VCaP (cell line): ENCODE data around the gene PRDM15.
A peak's percentile ranks its signal among the peaks of the same experiment; 100 is the strongest.

Experiments used
- H3K27ac ChIP-seq: fragments of 450-650 bp; 2 replicates; pipeline ENCODE4 v1.5.1; 2017
- TF ChIP-seq, protein P1 (sequence below): fragments of 450-650 bp; conservative IDR thresholded peaks from 2 replicates; pipeline ENCODE4 v1.5.1; 2017; ENCODE audit warnings: mild to moderate bottlenecking, moderate library complexity

Gene PRDM15

DNA sequence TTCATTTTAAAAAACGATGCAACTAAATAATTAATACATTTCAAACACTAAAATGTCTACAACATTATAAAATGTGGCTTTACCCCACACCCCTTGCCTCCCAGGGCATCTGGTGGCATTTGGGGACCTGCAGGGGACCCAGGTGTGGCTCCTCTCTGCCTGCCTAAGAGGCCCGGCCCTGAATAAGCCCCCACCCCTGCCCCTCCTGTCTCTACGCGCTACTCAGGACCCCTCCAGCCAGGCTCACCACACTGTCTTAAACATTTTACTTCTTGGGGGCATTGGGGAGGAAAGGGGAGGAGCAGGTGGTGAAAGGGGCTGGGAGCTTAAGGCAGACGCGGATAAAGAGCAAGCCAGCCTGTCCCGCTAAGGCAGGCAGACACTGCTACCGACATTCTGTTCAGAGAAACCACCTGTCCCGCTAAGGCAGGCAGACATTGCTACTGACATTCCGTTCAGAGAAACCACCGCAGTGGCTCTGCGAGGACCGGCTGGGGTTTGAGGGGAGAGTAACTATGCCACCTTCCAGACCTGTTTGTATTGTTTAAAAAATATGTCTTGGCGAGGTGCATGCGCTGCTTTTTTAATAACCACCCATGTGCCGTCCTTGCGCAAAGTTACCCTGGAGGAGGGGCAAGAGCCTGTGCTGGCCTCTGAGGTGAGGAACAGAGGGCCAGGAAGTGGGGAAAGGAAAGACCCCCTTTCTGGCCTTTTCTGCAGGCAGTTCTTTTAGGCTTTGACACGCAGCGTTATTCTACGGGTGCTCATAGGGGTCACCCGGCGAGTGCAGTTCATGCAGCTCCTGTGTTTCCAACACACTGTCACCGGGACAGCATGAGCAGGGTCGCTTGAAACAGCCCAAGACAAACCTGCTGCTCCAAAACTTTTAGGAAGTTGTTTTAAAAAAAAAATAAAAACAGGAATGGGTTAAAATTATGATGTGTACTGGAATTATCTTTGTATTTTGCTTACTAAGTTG lies 61.0 kb downstream of the PRDM15 start:
- TF ChIP-seq, protein P1, sequence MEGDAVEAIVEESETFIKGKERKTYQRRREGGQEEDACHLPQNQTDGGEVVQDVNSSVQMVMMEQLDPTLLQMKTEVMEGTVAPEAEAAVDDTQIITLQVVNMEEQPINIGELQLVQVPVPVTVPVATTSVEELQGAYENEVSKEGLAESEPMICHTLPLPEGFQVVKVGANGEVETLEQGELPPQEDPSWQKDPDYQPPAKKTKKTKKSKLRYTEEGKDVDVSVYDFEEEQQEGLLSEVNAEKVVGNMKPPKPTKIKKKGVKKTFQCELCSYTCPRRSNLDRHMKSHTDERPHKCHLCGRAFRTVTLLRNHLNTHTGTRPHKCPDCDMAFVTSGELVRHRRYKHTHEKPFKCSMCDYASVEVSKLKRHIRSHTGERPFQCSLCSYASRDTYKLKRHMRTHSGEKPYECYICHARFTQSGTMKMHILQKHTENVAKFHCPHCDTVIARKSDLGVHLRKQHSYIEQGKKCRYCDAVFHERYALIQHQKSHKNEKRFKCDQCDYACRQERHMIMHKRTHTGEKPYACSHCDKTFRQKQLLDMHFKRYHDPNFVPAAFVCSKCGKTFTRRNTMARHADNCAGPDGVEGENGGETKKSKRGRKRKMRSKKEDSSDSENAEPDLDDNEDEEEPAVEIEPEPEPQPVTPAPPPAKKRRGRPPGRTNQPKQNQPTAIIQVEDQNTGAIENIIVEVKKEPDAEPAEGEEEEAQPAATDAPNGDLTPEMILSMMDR, result no peak
- H3K27ac ChIP-seq, result no peak overlapping the region

DNA sequence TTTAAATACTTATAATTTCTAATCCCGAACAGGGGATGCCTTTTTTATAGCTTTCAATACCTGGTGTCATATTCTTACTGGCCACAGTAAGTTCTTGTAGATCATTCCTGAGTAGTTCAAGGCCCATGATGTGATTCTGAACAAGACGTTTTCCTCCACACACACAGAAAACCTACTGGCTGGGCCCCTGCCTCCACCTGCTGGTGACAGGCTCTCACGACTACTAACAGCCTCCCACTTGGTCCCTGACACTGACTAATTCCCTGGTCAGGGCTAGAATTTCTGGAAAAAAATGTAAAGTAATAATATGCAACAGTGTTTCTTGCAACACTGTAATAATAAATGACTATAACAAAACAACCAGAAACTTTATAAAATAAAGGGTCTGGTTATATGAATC lies 61.9 kb downstream of the PRDM15 start:
- TF ChIP-seq, protein P1, result peak; percentile 98
- H3K27ac ChIP-seq, result peak overlapping the region; percentile 35

DNA sequence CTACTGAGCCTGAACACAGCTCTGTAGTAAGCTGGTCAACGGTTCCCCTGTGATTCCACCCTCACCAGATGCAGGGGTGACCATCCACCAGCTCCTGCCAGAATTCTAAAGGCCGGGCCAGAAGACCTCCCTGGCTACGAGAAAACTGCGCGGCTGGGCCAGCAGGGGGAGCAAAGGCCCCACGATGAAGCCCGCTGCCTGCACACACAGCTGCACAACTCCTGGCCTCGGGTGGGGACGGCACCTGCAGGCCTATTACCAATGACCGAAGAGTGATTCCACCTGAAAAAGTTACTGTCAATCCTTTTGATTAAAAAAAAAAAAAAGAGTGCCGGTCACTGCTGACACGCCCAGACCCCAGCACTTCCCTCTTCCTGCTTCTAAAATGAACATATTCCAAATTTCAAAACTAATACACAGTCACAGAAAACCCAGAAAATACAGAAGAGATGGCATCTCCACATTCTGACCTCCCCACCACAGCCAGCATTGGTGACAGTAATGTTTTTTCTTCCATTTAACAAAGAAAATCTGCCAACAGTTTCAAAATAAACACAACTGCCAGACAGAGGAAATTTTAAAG lies 62.5 kb downstream of the PRDM15 start:
- peak overlapping the region; percentile 35 for H3K27ac ChIP-seq
- TF ChIP-seq, protein P1, result peak; percentile 65

DNA sequence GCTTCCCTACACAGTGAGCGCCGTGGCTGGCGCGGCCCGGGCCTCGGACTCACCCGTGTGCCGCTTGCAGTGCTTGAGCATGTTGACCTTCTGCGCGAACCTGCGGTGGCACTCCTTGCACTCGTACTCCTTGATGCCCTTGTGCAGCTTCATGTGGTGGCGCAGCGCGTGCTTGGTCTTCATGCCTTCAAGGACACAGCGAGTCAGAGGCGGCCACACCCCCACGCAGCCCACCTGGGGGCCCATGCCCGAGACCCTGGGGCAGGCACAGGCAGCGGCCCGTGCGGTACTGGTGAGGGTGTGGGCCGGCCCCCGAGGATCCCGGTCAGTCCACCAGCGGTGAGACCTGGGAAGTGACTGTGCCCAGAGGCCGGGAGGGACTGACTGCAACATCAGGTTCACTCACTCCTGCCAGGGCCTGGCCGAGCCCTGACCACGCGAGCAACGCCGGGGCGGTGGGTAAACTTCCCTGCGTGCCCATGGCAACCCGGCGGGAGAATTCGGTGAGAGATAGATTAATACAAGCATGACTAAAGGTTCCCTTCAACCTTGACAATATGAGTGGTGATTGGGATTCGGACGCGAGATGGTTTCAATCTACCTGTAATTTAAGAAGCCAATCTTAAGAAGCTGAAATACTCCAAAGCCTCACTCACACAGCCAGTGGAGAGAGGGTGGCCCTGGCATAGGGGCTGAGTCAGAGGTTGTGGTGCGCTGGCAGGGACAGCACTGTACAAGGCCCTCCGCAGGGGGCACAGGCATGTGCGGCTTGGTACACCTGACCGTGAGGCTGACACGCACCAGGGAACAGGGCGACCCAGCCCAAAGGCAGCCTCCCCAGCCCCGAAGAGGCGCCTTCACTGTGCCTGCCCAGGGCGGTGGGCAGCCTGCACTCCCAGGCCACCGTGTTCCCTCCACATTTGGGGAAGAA lies 63.2 kb downstream of the PRDM15 start:
- peak overlapping the region; percentile 35 for H3K27ac ChIP-seq
- TF ChIP-seq, protein P1, result no peak

DNA sequence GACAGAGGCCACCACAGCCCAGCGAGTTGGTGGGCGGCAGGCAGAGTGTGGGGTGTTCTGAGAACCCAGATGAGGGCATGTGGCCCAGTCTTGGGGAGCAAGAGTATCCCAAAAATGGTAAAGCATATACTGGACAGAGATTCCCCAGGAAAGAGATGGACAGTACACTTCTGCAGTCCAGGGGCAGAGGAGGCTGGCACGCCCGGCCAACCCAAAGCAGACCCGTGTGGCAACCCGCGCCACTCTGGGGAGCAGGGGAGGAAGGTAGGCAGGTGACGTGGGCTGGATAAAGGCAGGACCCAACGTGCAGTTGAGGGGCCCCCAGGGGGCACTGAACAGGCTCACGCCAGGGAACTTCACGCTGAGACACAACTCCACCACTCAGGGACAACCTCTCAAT lies 65.9 kb downstream of the PRDM15 start:
- TF ChIP-seq, protein P1, result no peak
- H3K27ac ChIP-seq, result no peak overlapping the region

DNA sequence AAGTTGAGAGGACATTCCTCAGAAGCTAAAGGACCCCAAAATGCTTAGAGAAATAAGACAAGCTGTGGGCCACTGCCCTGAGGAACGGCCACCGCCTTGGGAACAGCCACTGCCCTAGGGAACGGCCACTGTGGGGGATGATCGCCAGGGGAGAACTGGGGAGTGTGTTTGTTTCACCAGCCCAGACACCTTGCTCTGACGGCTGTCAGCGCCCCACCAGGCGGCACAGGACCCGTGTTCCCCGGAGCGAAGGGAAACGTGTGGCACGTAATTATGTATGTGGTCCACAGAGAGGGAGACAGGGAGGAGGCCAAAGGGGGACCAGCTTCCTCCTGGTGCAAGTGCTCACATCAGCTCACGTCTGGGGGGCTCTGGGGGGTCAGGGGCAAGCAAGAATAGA lies 66.5 kb downstream of the PRDM15 start:
- TF ChIP-seq, protein P1, result no peak
- no peak overlapping the region for H3K27ac ChIP-seq

DNA sequence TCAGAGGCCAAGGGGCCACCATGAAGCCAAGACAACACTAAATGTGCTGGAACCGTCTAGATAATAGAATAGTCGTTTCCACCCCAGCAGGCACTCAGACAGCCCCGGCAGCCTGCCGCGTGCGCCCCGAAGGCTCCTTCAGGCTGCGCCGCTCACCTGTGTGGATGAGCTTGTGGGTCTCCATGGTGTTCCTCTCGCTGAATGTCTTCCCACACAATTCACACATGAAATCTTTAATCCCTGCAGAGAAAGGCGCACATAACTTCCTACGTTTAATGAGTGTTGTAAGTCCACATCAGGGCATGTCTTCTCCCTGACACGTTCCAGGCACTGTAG lies 68.6 kb downstream of the PRDM15 start:
- TF ChIP-seq, protein P1, result no peak
- H3K27ac ChIP-seq, result no peak overlapping the region
